GDM1 (cell line): ENCODE data around the gene CCDC192.

ENCODE experiments used
- DNase-seq: peaks from one replicate; lab custom pipeline; 2025; lab: John Stamatoyannopoulos, UW

Gene CCDC192

GRCh38 chr5:127958421-127959011 is 255.3 kb downstream of the CCDC192 start:
- no peak for DNase-seq

GRCh38 chr5:127959152-127959764 is 256.1 kb downstream of the CCDC192 start:
- DNase-seq, result no peak

GRCh38 chr5:127960270-127960691 is 257.1 kb downstream of the CCDC192 start:
- no peak for DNase-seq

GRCh38 chr5:127961006-127961762 is 258.0 kb downstream of the CCDC192 start:
- DNase-seq, result no peak

GRCh38 chr5:127961763-127962145 is 258.6 kb downstream of the CCDC192 start:
- no peak for DNase-seq

GRCh38 chr5:127962491-127962890 is 259.3 kb downstream of the CCDC192 start:
- DNase-seq, result no peak

GRCh38 chr5:127963233-127963632 is 260.0 kb downstream of the CCDC192 start:
- no peak for DNase-seq

GRCh38 chr5:127963931-127964330 is 260.7 kb downstream of the CCDC192 start:
- no peak for DNase-seq

- no peak for DNase-seq
Observed at GRCh38 chr5:127967323-127967982, 264.3 kb downstream of the CCDC192 start.

- DNase-seq, result no peak
Observed at GRCh38 chr5:127967983-127968592, 264.9 kb downstream of the CCDC192 start.

- no peak for DNase-seq
Observed at GRCh38 chr5:127969002-127969401, 265.8 kb downstream of the CCDC192 start.

GRCh38 chr5:127969651-127970050 is 266.5 kb downstream of the CCDC192 start:
- no peak for DNase-seq

- DNase-seq, result no peak
Observed at GRCh38 chr5:127970081-127970480, 266.9 kb downstream of the CCDC192 start.

GRCh38 chr5:127970854-127971425 is 267.7 kb downstream of the CCDC192 start:
- no peak for DNase-seq

- no peak for DNase-seq
Observed at GRCh38 chr5:127975961-127976360, 272.8 kb downstream of the CCDC192 start.

- DNase-seq, result no peak
Observed at GRCh38 chr5:127976525-127976924, 273.3 kb downstream of the CCDC192 start.

GRCh38 chr5:127976991-127977717 is 274.0 kb downstream of the CCDC192 start:
- DNase-seq, result no peak

GRCh38 chr5:127978738-127979300 is 275.6 kb downstream of the CCDC192 start:
- no peak for DNase-seq

GRCh38 chr5:127979475-127979874 is 276.3 kb downstream of the CCDC192 start:
- no peak for DNase-seq

- no peak for DNase-seq
Observed at GRCh38 chr5:127980843-127981242, 277.7 kb downstream of the CCDC192 start.

- no peak for DNase-seq
Observed at GRCh38 chr5:127981498-127981897, 278.3 kb downstream of the CCDC192 start.
